Mucosa of rectum (tissue), 2 donors: ENCODE data around the gene HOXA9.

Experiments
- H3K27ac ChIP-seq, 2 donors: one replicate each; pipeline ENCODE4 v1.7.0; 2013; ENCODE audit warnings: inconsistent platforms in 2 of 2, low read depth in 2 of 2, low read length in 2 of 2
- H3K27me3 ChIP-seq, 2 donors: one replicate each; pipeline ENCODE4 v1.7.0; 2013; ENCODE audit warnings: low read length in 2 of 2; ENCODE audit not compliant: control insufficient read depth in 2 of 2, insufficient read depth in 2 of 2
- H3K36me3 ChIP-seq, 2 donors: one replicate each; pipeline ENCODE4 v1.7.0; 2013; ENCODE audit warnings: low read length in 2 of 2; ENCODE audit not compliant: control insufficient read depth in 2 of 2, insufficient read depth in 2 of 2
- H3K4me1 ChIP-seq, 2 donors: one replicate each; pipeline ENCODE4 v1.7.0; 2013; ENCODE audit warnings: low read length in 2 of 2, mild to moderate bottlenecking in 1 of 2; ENCODE audit not compliant: control insufficient read depth in 2 of 2, insufficient read depth in 2 of 2
- H3K4me3 ChIP-seq, 2 donors: one replicate each; pipeline ENCODE4 v1.7.0; 2013; ENCODE audit warnings: low read length in 2 of 2
- H3K9ac ChIP-seq, 2 donors: one replicate each; pipeline ENCODE4 v1.7.0; 2013; ENCODE audit warnings: low read length in 2 of 2, low read depth in 1 of 2, mild to moderate bottlenecking in 1 of 2
- H3K9me3 ChIP-seq, 2 donors: one replicate each; pipeline ENCODE4 v1.7.0; 2013; ENCODE audit warnings: low read length in 2 of 2; ENCODE audit not compliant: control insufficient read depth in 2 of 2
- donor health status: healthy.
- donor health status: Normal muscosa, but diverticular disease.

Gene HOXA9

DNA sequence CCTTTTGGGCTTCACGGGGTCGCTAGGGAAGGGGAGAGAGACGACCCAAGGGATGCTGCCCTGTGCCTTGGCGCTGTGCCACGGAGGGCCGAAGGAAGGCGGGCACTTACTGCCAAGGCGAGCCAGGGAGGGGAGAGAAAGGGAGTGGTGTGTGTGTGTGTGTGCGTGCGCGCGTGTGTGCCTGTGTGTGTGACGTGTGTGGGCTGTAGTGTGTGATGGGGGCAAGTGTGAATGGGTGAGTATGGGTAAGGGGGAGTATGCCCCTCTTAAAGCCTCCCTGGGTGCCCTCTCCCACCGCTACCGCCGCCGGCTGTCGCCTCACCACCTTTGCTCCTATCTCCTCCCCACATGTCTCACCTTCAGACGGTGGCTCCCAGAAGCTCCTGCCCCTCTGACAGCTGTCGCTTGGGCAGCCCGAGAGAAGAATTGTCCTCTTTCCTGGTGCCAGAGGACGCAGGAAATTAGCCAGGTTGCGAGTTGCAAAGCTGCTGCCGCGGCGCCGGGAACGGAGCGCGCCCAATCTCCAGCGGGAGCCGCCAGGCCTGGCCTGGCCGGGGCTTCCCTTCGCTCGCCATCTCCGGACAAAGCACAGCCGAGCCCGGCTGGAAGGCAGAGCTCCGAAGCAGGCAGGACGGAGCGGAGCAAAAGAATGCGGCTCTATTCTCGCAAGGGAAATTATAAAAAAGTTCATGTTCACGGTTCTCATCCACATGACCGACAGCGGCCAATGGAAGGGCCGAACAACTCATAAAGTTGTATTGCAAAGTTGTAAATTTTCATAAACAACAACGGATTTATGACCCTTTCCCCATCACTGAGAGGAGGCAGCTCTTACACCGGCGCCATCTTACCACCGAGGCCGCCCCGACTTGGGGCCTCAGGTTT is 13.2 kb downstream of the HOXA9 start, which contains the start of gene HOXA3:
HOXA3 (minus strand) TSS at position 653 of the 885 bp plus-strand sequence. CDS start 41,943 bp downstream, outside the sequence.
- Histone ChIP-seq H3K27ac (peak within 1 kb of the TSS; percentile 93 to 99), H3K9me3 (no peaks in the 10 kb centered on the region), H3K4me1 (peaks cover 43 to 49% of the 10 kb centered on the region in 2 donors), H3K4me3 (peak within 1 kb of the TSS; percentile 82 to 97), H3K36me3 (no peaks in the 10 kb centered on the region), H3K9ac (peak within 1 kb of the TSS; percentile 86 to 96), H3K27me3 (peaks cover 7 to 14% of the 10 kb centered on the region in 2 donors)

DNA sequence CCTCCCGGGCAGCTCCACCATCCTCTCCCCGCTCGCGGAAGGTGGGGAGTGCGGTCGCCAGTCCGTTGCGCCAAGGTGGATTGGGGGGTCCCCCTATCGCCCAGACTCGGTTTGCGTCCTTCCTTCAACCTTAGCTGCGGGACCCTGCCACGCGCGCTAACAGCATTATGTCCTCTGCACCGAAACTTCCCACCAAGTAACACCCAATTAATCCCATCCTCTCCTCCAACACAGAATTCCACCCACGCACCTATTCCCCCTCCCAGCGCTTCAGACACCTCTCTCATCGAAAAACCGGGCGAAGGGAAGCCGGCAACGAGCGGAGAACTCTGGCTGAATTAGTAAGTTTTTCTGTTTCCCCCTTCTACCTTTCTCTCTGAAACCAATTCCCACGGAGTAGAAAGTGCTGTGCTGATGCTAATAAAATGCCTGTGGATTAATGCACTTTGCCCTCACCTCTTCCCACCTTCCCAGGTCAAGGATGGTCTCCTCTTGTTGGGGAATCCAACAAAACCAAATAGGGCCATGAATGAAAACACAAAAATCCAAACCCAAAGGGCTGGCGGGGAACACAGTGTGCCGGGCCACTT is 13.9 kb downstream of the HOXA9 start:
- Histone ChIP-seq H3K9me3 (no peaks in the 10 kb centered on the region), H3K36me3 (peaks cover 0 to 2% of the 10 kb centered on the region in 2 donors), H3K4me3 (peak overlapping the region; percentile 82 to 97), H3K4me1 (peaks cover 50 to 56% of the 10 kb centered on the region in 2 donors), H3K9ac (peak overlapping the region; percentile 86 to 96), H3K27ac (peak overlapping the region; percentile 93 to 99), H3K27me3 (peaks cover 7 to 14% of the 10 kb centered on the region in 2 donors)

DNA sequence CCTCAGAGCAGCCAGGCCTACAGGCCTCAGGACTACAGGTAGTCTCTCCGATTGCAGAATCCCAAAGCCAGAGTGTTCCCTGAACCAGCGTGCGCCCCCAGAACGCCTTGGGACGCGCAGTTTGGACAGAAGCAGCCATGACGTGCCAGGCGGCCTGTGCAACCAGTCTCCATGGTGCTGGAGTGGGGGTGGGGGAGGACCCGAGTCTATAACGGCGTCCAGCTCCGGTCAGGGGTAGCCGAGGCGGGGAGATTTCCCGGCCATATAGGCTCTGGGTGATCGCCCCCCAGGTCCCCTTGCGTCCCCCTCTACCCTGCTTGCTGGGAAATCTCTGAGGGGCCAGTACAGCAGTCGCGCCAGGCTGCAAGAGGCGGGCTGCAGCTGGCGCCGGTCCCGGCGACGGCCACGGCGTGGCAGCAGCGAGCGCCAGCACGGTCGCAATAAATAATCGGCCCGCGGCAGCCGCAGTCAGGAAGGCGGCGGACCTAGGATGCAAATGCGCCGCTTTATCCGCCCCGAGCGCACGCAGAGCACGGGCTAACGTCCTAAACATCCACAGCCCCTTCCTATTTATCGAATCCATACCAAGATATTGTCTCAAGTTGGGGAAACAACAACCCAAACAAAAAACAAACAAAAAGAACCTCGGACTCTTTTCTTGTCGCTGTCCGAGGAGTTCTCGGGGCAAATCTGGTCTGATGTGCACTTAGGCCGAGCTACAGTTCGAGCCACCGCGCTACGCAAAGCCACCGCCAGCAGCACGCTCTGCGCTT is 14.6 kb downstream of the HOXA9 start:
- peak overlapping the region; percentile 93 to 99 for H3K27ac ChIP-seq
- H3K9me3 ChIP-seq: no peaks in the 10 kb centered on the region
- peaks cover 7 to 14% of the 10 kb centered on the region in 2 donors for H3K27me3 ChIP-seq
- H3K36me3 ChIP-seq: peaks cover 0 to 5% of the 10 kb centered on the region in 2 donors
- peak overlapping the region; percentile 82 to 97 for H3K4me3 ChIP-seq
- H3K9ac ChIP-seq: peak overlapping the region; percentile 86 to 96
- H3K4me1 ChIP-seq: peaks cover 54 to 63% of the 10 kb centered on the region in 2 donors

DNA sequence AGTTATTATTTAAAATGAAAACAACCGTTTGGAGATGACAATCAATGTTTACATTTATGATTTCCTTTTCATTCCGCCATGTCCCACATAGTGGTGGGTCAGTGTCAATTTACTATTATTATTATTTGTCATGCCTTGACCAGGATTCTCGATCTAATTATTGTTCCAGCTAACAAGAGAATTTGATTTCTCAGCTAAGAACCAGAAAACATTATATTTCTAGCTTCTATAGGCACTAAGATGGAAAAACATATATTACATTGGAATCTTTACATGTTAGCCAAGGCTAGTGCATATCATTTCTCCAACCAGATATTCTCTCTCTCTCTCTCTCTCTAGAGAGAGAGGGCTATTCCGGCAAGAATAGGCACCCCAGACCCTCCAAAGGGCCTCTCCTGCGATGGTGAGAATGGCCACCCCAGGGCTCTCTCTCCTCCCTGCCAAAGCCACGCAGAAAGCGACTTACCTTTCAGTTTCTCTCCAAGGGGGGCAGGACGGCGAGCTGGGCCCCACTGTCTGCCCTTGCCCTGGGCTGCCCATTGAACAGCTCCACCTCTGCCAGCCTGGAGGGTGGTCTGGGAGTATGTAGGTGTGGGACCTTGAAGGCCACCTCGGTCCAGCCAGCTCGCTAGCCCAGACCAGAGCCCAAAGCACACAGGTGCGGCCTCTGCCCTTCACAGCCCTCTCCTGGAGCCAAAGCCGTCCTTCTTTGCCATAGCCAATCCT is 15.3 kb downstream of the HOXA9 start:
- H3K36me3 ChIP-seq: peaks cover 2 to 6% of the 10 kb centered on the region in 2 donors
- H3K9ac ChIP-seq: peak overlapping the region; percentile 65 to 86
- peaks cover 7 to 14% of the 10 kb centered on the region in 2 donors for H3K27me3 ChIP-seq
- H3K4me1 ChIP-seq: peaks cover 51 to 64% of the 10 kb centered on the region in 2 donors
- H3K9me3 ChIP-seq: no peaks in the 10 kb centered on the region
- peak overlapping the region; percentile 82 to 97 for H3K4me3 ChIP-seq
- H3K27ac ChIP-seq: peak overlapping the region; percentile 93 to 99

DNA sequence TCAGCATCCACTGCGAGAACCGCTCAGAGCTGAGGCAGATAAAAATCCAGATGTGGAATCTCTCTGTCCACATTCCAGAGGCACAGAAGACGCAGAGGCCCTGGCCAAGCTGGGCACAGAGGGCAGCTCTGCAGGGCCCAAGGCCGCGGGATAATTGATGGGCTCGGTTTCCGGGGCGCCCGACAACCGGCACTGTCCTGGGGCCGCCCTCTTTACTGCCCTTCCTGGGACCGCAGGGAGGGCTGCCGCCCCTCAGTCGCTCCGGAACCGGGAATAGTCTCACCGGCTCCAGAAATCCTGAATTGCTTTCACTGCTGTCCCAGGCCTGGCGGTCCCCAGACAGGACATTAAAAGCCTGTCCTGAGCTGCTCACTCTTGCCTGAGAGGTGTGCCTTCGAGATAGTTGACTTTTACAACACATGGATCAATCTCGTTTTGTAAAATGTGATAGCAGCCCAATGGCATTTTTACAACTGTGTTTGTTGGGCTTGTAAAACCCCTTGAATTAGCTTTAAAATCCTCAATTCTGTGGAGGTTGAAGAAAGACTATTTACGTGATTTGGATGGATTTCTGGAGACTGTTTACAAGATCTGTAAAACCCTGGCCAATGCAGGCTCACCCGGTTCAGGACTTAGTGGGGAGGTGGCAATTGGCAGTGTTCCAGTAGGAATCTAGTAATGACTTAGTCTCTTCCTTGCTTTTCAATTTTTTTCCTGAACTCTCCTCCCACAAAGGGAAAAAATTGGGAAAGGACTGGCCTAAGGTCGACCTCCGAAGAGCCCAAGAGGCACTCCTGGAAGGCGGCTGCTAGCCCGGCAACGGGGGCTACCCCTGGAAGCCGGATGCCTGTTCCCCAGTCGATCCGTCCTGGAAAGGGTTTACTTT is 16.3 kb downstream of the HOXA9 start:
- peak overlapping the region; percentile 93 to 99 for H3K27ac ChIP-seq
- H3K9me3 ChIP-seq: no peaks in the 10 kb centered on the region
- H3K4me1 ChIP-seq: peaks cover 51 to 66% of the 10 kb centered on the region in 2 donors
- H3K36me3 ChIP-seq: peaks cover 5 to 9% of the 10 kb centered on the region in 2 donors
- H3K9ac ChIP-seq: peak overlapping the region; percentile 75 to 86
- H3K4me3 ChIP-seq: peak overlapping the region; percentile 61 to 82
- peaks cover 7% of the 10 kb centered on the region in 2 donors for H3K27me3 ChIP-seq

DNA sequence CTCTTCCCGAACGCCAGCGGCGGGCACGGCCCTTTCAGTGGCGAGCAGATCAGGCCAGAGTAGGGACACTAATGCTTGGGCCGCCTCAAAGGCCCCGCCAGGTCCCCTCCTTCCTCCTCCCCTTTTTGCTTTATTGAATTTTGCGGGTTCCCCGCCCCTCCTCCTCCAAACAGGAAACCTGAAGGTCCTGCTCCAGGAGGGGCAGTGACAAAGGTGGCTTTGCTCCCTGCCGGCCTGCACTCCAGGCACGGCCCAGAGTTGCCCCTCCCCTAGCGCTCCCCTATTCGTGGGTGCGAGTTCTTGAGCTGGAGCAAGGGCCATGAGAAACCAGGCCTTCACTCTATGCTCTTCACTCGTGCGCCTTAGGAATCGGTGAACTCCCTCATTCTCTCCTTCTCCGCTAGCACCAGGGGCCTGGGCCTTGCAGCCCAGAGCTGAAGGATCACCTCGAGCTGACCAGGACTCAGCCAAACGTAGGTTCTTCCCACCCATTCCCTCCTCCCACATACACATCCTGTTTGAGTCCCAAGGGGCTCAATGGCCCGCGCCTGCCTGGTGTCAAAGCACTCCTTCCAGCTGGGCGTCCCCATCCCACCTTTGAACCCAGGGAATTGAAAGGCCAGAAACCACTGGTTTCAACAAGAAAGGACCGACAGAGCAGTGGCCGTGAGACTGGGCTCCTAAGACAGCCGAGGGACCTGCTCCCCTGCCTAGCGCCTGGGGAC is 17.1 kb downstream of the HOXA9 start:
- Histone ChIP-seq H3K27ac (peak overlapping the region; percentile 93 to 99), H3K27me3 (peaks cover 7% of the 10 kb centered on the region in 2 donors), H3K9ac (peak overlapping the region; percentile 75 to 86), H3K4me1 (peaks cover 48 to 65% of the 10 kb centered on the region in 2 donors), H3K4me3 (peak overlapping the region; percentile 61 to 82), H3K36me3 (peaks cover 5 to 9% of the 10 kb centered on the region in 2 donors), H3K9me3 (no peaks in the 10 kb centered on the region)

DNA sequence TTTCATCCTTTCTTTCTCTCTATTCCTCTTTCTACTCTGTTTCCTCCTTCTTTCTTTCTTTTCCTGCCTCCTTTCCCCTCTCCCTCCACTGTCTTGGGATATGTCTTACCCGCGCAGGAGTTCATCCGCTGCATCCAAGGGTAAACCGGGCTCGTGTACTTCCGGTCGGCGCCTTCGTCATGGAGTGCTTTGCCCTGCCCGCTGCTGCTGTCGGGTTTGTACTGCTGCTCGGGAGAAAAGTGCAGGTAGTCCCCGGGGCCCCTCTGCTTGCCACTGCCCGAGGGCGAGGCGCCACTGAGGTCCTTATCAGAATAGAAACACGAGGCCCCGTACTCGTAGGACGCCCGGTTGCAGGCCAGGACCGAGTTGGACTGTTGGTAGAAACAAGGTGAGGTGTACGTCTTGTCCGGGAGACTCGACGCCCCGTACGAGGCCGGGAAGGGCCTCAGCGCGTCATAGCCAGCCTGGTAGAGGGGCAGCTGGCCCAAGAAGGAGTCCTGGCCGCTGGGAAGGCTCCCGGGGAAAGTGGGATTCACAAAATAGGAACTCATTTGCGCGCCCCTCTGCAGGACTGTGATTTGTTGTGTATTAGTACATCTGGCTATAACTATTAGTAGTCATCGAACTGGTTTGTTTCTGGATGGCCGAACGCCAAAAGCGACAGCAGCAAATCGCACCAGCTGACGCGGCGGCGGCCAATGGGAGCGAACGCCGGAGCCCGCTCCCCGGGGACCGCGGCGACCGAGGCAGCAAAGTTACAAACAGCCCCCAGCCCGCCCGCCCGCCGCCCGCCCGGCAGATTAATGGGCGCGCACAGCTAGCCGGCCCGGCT is 17.9 kb downstream of the HOXA9 start, which contains the start of gene HOXA6:
HOXA6 (minus strand) TSS at position 576 of the 832 bp plus-strand sequence; CDS start at position 551, 25 bp downstream.
- H3K27ac ChIP-seq: peak within 1 kb of the TSS; percentile 93 to 99
- H3K4me1 ChIP-seq: peaks cover 46 to 63% of the 10 kb centered on the region in 2 donors
- H3K9ac ChIP-seq: peak within 1 kb of the TSS; percentile 75 to 86
- H3K4me3 ChIP-seq: peak within 1 kb of the TSS; percentile 63 to 82
- H3K36me3 ChIP-seq: peaks cover 5 to 9% of the 10 kb centered on the region in 2 donors
- H3K9me3 ChIP-seq: no peaks in the 10 kb centered on the region
- peaks cover 4 to 7% of the 10 kb centered on the region in 2 donors for H3K27me3 ChIP-seq
